NCI-H226 (cell line): ENCODE measurements around the gene COL4A2.
"Not testable (repeated sequence)": the region's sequence is repeated elsewhere in the genome, so short reads cannot be mapped to it uniquely, and the experiment has no call there.

Source experiments
- DNase-seq: peaks from one replicate; pipeline ENCODE4 v3.0.0-alpha.2; 2015

Gene COL4A2

GRCh38 chr13:110308656-110309359, 1.7 kb downstream of the COL4A2 start:
- no peak for DNase-seq

- no peak for DNase-seq
Observed at GRCh38 chr13:110309661-110310524, 2.8 kb downstream of the COL4A2 start.

- DNase-seq = no peak
Observed at GRCh38 chr13:110310541-110311442, 3.7 kb downstream of the COL4A2 start.

- DNase-seq = no peak
Observed at GRCh38 chr13:110311443-110312338, 4.6 kb downstream of the COL4A2 start.

- DNase-seq = peak; percentile 94
Observed at GRCh38 chr13:110312339-110313031, 5.4 kb downstream of the COL4A2 start.

GRCh38 chr13:110313261-110313660, 6.2 kb downstream of the COL4A2 start:
- not testable (repeated sequence) for DNase-seq

GRCh38 chr13:110313733-110314132, 6.6 kb downstream of the COL4A2 start:
- DNase-seq = not testable (repeated sequence)

- DNase-seq = no peak
Observed at GRCh38 chr13:110314516-110315245, 7.6 kb downstream of the COL4A2 start.

- DNase-seq = no peak
Observed at GRCh38 chr13:110316196-110316595, 9.1 kb downstream of the COL4A2 start.

GRCh38 chr13:110317093-110317492, 10.0 kb downstream of the COL4A2 start:
- no peak for DNase-seq

- DNase-seq = no peak
Observed at GRCh38 chr13:110317496-110318195, 10.6 kb downstream of the COL4A2 start.

GRCh38 chr13:110318920-110319319, 11.8 kb downstream of the COL4A2 start:
- no peak for DNase-seq

GRCh38 chr13:110319397-110319773, 12.3 kb downstream of the COL4A2 start:
- DNase-seq = no peak

- DNase-seq = peak; percentile 92
Observed at GRCh38 chr13:110319774-110320509, 12.9 kb downstream of the COL4A2 start.

GRCh38 chr13:110320645-110321044, 13.6 kb downstream of the COL4A2 start:
- DNase-seq = no peak

GRCh38 chr13:110321573-110321972, 14.5 kb downstream of the COL4A2 start:
- not testable (repeated sequence) for DNase-seq

- no peak for DNase-seq
Observed at GRCh38 chr13:110322126-110322827, 15.2 kb downstream of the COL4A2 start.

- DNase-seq = no peak
Observed at GRCh38 chr13:110322828-110323171, 15.7 kb downstream of the COL4A2 start.
